HepG2 (cell line): ENCODE data around the gene HS6ST1. TPM values are rescaled to one million over a fixed set of nuclear protein-coding genes. Genes with fewer than 3 reads are reported as not detected.
A peak's percentile ranks its signal among the peaks of the same experiment; 100 is the strongest.

Source experiments
- ATF4 ChIP-seq, 2 experiments: fragments of 450-650 bp in 1 of 2; sonication (generic) in 1 of 2; formaldehyde crosslinking; IDR thresholded peaks; 2 replicates each; pipeline versions ENCODE4 v1.5.0 to v1.8.0; 2020 to 2022; ENCODE audit warnings: mild to moderate bottlenecking in 1 of 2, missing genetic modification reagents in 1 of 2
- DMAP1 ChIP-seq: IDR thresholded peaks from 2 replicates; pipeline ENCODE4 v1.6.1; 2016
- FOXC1 ChIP-seq: sonication (generic); formaldehyde crosslinking; IDR thresholded peaks from 2 replicates; pipeline ENCODE4 v1.8.0; 2022; ENCODE audit warnings: mild to moderate bottlenecking, missing genetic modification reagents, borderline replicate concordance
- HNF4G ChIP-seq, 2 experiments: sonication (generic) in 1 of 2; formaldehyde crosslinking in 1 of 2; IDR thresholded peaks; 2 replicates each; pipeline versions ENCODE4 v1.4.0 to v1.6.1; 2011 to 2020; ENCODE audit warnings: borderline replicate concordance in 2 of 2, low read depth in 2 of 2, mild to moderate bottlenecking in 2 of 2, low read length in 1 of 2, missing genetic modification reagents in 1 of 2, moderate library complexity in 1 of 2
- HNRNPK ChIP-seq: fragments of 200-400 bp; formaldehyde crosslinking; IDR thresholded peaks from 2 replicates; pipeline ENCODE4 v1.6.1; 2018; ENCODE audit warnings: low read length, low read depth, moderate library complexity, mild to moderate bottlenecking; ENCODE audit not compliant: poor library complexity, severe bottlenecking
- HNRNPL ChIP-seq: fragments of 200-400 bp; formaldehyde crosslinking; IDR thresholded peaks from 2 replicates; pipeline ENCODE4 v1.6.1; 2017; ENCODE audit warnings: mild to moderate bottlenecking, low read depth, low read length
- IRF9 ChIP-seq: sonication (generic); formaldehyde crosslinking; IDR thresholded peaks from 2 replicates; pipeline ENCODE4 v1.8.0; 2022; ENCODE audit warnings: missing genetic modification reagents, mild to moderate bottlenecking, borderline replicate concordance
- KDM1A ChIP-seq: IDR thresholded peaks from 2 replicates; pipeline ENCODE4 v1.6.1; 2016; ENCODE audit warnings: missing compliant biosample characterization
- MTA3 ChIP-seq: sonication (generic); formaldehyde crosslinking; IDR thresholded peaks from 2 replicates; pipeline ENCODE4 v1.4.0; 2020; ENCODE audit warnings: missing genetic modification reagents
- MTF2 ChIP-seq: sonication (generic); formaldehyde crosslinking; IDR thresholded peaks from 2 replicates; pipeline ENCODE4 v1.5.0; 2020; ENCODE audit warnings: missing genetic modification reagents, borderline replicate concordance
- NFE2 ChIP-seq: sonication (generic); formaldehyde crosslinking; IDR thresholded peaks from 2 replicates; pipeline ENCODE4 v1.4.0; 2020; ENCODE audit warnings: missing genetic modification reagents
- NFKB2 ChIP-seq: sonication (generic); formaldehyde crosslinking; IDR thresholded peaks from 2 replicates; pipeline ENCODE4 v1.4.0; 2020; ENCODE audit warnings: missing genetic modification reagents, borderline replicate concordance
- ONECUT2 ChIP-seq: sonication (generic); formaldehyde crosslinking; IDR thresholded peaks from 2 replicates; pipeline ENCODE4 v1.4.0; 2020; ENCODE audit warnings: missing genetic modification reagents
- PCBP2 ChIP-seq: fragments of 200-400 bp; formaldehyde crosslinking; optimal IDR thresholded peaks from 2 replicates; pipeline ENCODE3; 2018; ENCODE audit warnings: low read length, low read depth; ENCODE audit not compliant: poor library complexity, severe bottlenecking
- TRAFD1 ChIP-seq: sonication (generic); formaldehyde crosslinking; IDR thresholded peaks from 2 replicates; pipeline ENCODE4 v1.5.1; 2020; ENCODE audit warnings: missing genetic modification reagents, mild to moderate bottlenecking, borderline replicate concordance
- ZBTB26 ChIP-seq: IDR thresholded peaks from 2 replicates; pipeline ENCODE4 v1.6.1; 2016; ENCODE audit warnings: missing compliant biosample characterization, missing genetic modification reagents, borderline replicate concordance
- ZBTB42 ChIP-seq: sonication (generic); formaldehyde crosslinking; IDR thresholded peaks from 2 replicates; pipeline ENCODE4 v1.5.0; 2020; ENCODE audit warnings: mild to moderate bottlenecking, missing genetic modification reagents
- ZNF274 ChIP-seq: sonication (generic); formaldehyde crosslinking; IDR thresholded peaks from 2 replicates; pipeline ENCODE4 v1.5.1; 2020; ENCODE audit warnings: mild to moderate bottlenecking, missing genetic modification reagents
- ZNF326 ChIP-seq: sonication (generic); formaldehyde crosslinking; IDR thresholded peaks from 2 replicates; pipeline ENCODE4 v1.4.0; 2020; ENCODE audit warnings: missing genetic modification reagents, borderline replicate concordance
- ZNF33A ChIP-seq: sonication (generic); formaldehyde crosslinking; IDR thresholded peaks from 2 replicates; pipeline ENCODE4 v1.5.1; 2020; ENCODE audit warnings: missing genetic modification reagents, mild to moderate bottlenecking, moderate library complexity, borderline replicate concordance
- ZNF367 ChIP-seq: sonication (generic); formaldehyde crosslinking; IDR thresholded peaks from 2 replicates; pipeline ENCODE4 v1.4.0; 2020; ENCODE audit warnings: missing genetic modification reagents, borderline replicate concordance
- ZNF614 ChIP-seq: IDR thresholded peaks from 2 replicates; pipeline ENCODE4 v1.6.1; 2018; ENCODE audit warnings: missing biosample characterization, missing genetic modification reagents, inconsistent platforms, borderline replicate concordance
- ZNF841 ChIP-seq: sonication (generic); formaldehyde crosslinking; IDR thresholded peaks from 2 replicates; pipeline ENCODE4 v1.8.1; 2023; ENCODE audit warnings: missing genetic modification reagents, borderline replicate concordance
- polyA plus RNA-seq, 8 experiments: library from polyadenylated mRNA; depleted of rRNA in 3 of 8; stranded (reverse) in 7 of 8; unstranded in 1 of 8; fragments of >200 nt; fragmentation: Illumina TruSeq in 4 of 8; extraction: Trizol in 4 of 8; gene quantifications; 2 replicates each; pipeline versions ENCODE4 v1.2.1 to v1.2.3, GENCODE V29; 2011 to 2016; ENCODE audit warnings: low read depth in 4 of 8, missing spikeins in 1 of 8, mixed read lengths in 1 of 8; ENCODE audit not compliant: insufficient read depth in 1 of 8
- total RNA-seq, 5 experiments: library from RNA; depleted of rRNA; stranded (reverse); fragments of >200 nt; fragmentation: Illumina TruSeq; extraction: Trizol; gene quantifications; 2 replicates each; pipeline ENCODE4 v1.2.3, GENCODE V29; 2016; ENCODE audit warnings: low read depth in 1 of 5

Gene HS6ST1
- total and polyA plus RNA-seq, 2 of the 13 experiments (the other 11 are each of a cell fraction or from before 2014, with no cell fraction given) = 34.5 to 84.6 TPM

- TF ChIP-seq HNRNPK = peak; percentile 81
- TF ChIP-seq ZBTB26 (CRISPR knock-in tag) = 0 out of 2 replicates have a peak, but pooled peaks have one; percentile 47
- peak; percentile 63; the same call in 1 of the 2 replicates for TF ChIP-seq MTF2 (CRISPR knock-in tag)
- peak; percentile 83; the same call in 1 of the 2 replicates for TF ChIP-seq ZNF33A (CRISPR knock-in tag)
- TF ChIP-seq PCBP2 = no peak
- no peak for TF ChIP-seq KDM1A (CRISPR knock-in tag)
- no peak for TF ChIP-seq ZNF367
- TF ChIP-seq MTA3 (CRISPR knock-in tag) = no peak
- peak; percentile 84 for TF ChIP-seq DMAP1 (CRISPR knock-in tag)
- TF ChIP-seq TRAFD1 (CRISPR knock-in tag) = no peak; the same call in 1 of the 2 replicates
- TF ChIP-seq NFE2 (CRISPR knock-in tag) = no peak
- peak; percentile 82; the same call in 1 of the 2 replicates for TF ChIP-seq IRF9 (CRISPR knock-in tag)
- TF ChIP-seq ZNF274 (CRISPR knock-in tag) = peak; percentile 63
- TF ChIP-seq ZNF326 (CRISPR knock-in tag) = no peak
- TF ChIP-seq HNF4G (IDR thresholded peaks at IDR 0.05; ENCODE audit: borderline replicate concordance, low read depth, low read length) = no peak; the same call in 1 of the 2 replicates
- peak; percentile 75; the same call in 1 of the 2 replicates for TF ChIP-seq HNF4G (CRISPR knock-in tag; IDR thresholded peaks at IDR 0.05; ENCODE audit: borderline replicate concordance, low read depth)
- TF ChIP-seq ONECUT2 = peak; percentile 47; the same call in 1 of the 2 replicates
- peak; percentile 86; the same call in 1 of the 2 replicates for TF ChIP-seq ZBTB42 (CRISPR knock-in tag)
- peak; percentile 72 for TF ChIP-seq NFKB2 (CRISPR knock-in tag)
- peak; percentile 51; the same call in 1 of the 2 replicates for TF ChIP-seq ZNF614
- TF ChIP-seq ZNF841 = no peak
- peak; percentile 85; the same call in 1 of the 2 replicates for TF ChIP-seq HNRNPL
- peak in 1 of 2 experiments; percentile 41; a peak in 2 of 4 replicates for TF ChIP-seq ATF4 (CRISPR knock-in tag; IDR thresholded peaks at IDR 0.05)
- peak; percentile 76; the same call in 1 of the 2 replicates for TF ChIP-seq FOXC1 (CRISPR knock-in tag)
These were observed 85.5 kb downstream of the HS6ST1 start (continued) for GRCh38 chr2:128232965-128233789.
